MCF 10A (cell line): ENCODE results near the gene CACNG6. TPM values are rescaled to one million over a fixed set of nuclear protein-coding genes. Genes with fewer than 3 reads are reported as not detected.

Experiments
- BruUV-seq: library from RNA; stranded (reverse); fragments of 400-500 nt; replicated peaks from 2 replicates; lab custom pipeline; 2021; lab: Mats Ljungman, UMichigan
- CTCF ChIA-PET: fragments of 300-600 bp; sonication (Branson Sonifier 250); formaldehyde crosslinking; extraction: SDS; loops from one replicate; lab custom pipeline; 2021; ENCODE audit warnings: antibody characterized with exemption, inconsistent platforms; lab: Yijun Ruan, JAX
- POLR2A ChIA-PET: fragments of 300-600, 350-650 bp; sonication (Branson Sonifier 250); formaldehyde crosslinking; extraction: SDS; loops from one replicate; lab custom pipeline; 2020; ENCODE audit warnings: antibody characterized with exemption, inconsistent platforms; lab: Yijun Ruan, JAX
- DNase-seq: peaks from one replicate; pipeline ENCODE4 v3.0.0-alpha.2; 2018; ENCODE audit not compliant: unreplicated experiment
- H3K27ac Mint-ChIP-seq: one replicate; pipeline ENCODE4 v1.8.0; 2022; ENCODE audit warnings: mild to moderate bottlenecking, low read depth, mixed read lengths; ENCODE audit not compliant: unreplicated experiment
- H3K27me3 Mint-ChIP-seq: one replicate; pipeline ENCODE4 v1.8.0; 2022; ENCODE audit warnings: mixed read lengths; ENCODE audit not compliant: insufficient read depth, unreplicated experiment
- H3K36me3 Mint-ChIP-seq: one replicate; pipeline ENCODE4 v1.8.0; 2022; ENCODE audit warnings: mild to moderate bottlenecking, moderate library complexity, mixed read lengths; ENCODE audit not compliant: insufficient read depth, unreplicated experiment
- H3K4me1 Mint-ChIP-seq: one replicate; pipeline ENCODE4 v1.8.0; 2022; ENCODE audit warnings: mixed read lengths; ENCODE audit not compliant: insufficient read depth, unreplicated experiment
- H3K4me3 Mint-ChIP-seq: one replicate; pipeline ENCODE4 v1.8.0; 2022; ENCODE audit warnings: mild to moderate bottlenecking, moderate library complexity, mixed read lengths; ENCODE audit not compliant: unreplicated experiment
- H3K9me3 Mint-ChIP-seq: one replicate; pipeline ENCODE4 v1.8.0; 2022; ENCODE audit warnings: mixed read lengths; ENCODE audit not compliant: unreplicated experiment
- CTCF ChIP-seq: fragments of 200-600 bp; IDR thresholded peaks from one replicate; pipeline ENCODE4 v1.8.0; 2022; ENCODE audit warnings: antibody characterized with exemption, mild to moderate bottlenecking; ENCODE audit not compliant: unreplicated experiment
- intact Hi-C: fragments of 100-400 bp; cut with micrococcal nuclease; formaldehyde crosslinking; loops from 2 replicates; pipeline ENCODE4 v1.14.1; 2022
- total RNA-seq: library from RNA; stranded (reverse); gene quantifications from 2 replicates; pipeline ENCODE4 v1.2.3, GENCODE V29; 2022

The CACNG6 gene
- total RNA-seq, 1 experiment from 2014 or later: not detected

- no peak for TF ChIP-seq CTCF
- BruUV-seq: no TSS peak
- no peaks in the 10 kb centered on the region for H3K4me1 Mint-ChIP-seq
- H3K36me3 Mint-ChIP-seq: no peaks in the 10 kb centered on the region
- no peak overlapping the region for H3K4me3 Mint-ChIP-seq
- POLR2A ChIA-PET: no interaction called here
- no peaks in the 10 kb centered on the region for H3K9me3 Mint-ChIP-seq
- no peak overlapping the region for H3K27ac Mint-ChIP-seq
- CTCF ChIA-PET: interaction anchor here (0.6 to 1.1 kb wide), 2 partner anchors 159 to 690 kb away, joined by 3 read pairs; no protein-coding TSS in a partner anchor
- H3K27me3 Mint-ChIP-seq: no peaks in the 10 kb centered on the region
- no peak for DNase-seq
- intact Hi-C loops: no loop called here
Measured at GRCh38 chr19:53951436-53951835, 40.0 kb upstream of the CACNG6 start.

GRCh38 chr19:53951947-53952346 is 39.5 kb upstream of the CACNG6 start:
- no peak overlapping the region for H3K27ac Mint-ChIP-seq
- no peaks in the 10 kb centered on the region for H3K9me3 Mint-ChIP-seq
- ChIA-PET CTCF (interaction anchor here (1.1 to 1.5 kb wide), 2 partner anchors 159 kb away, joined by 3 to 4 read pairs; no protein-coding TSS in a partner anchor), POLR2A (no interaction called here)
- no peak for DNase-seq
- intact Hi-C loops: no loop called here
- H3K27me3 Mint-ChIP-seq: peaks cover 4% of the 10 kb centered on the region
- no peaks in the 10 kb centered on the region for H3K4me1 Mint-ChIP-seq
- H3K36me3 Mint-ChIP-seq: no peaks in the 10 kb centered on the region
- BruUV-seq: no TSS peak
- no peak for TF ChIP-seq CTCF
- no peak overlapping the region for H3K4me3 Mint-ChIP-seq

- POLR2A ChIA-PET: no interaction called here
- Mint-ChIP-seq H3K4me1 (no peaks in the 10 kb centered on the region), H3K27ac (no peak overlapping the region), H3K9me3 (no peaks in the 10 kb centered on the region), H3K36me3 (no peaks in the 10 kb centered on the region), H3K27me3 (peaks cover 18% of the 10 kb centered on the region), H3K4me3 (no peak overlapping the region)
- no peak for TF ChIP-seq CTCF
- CTCF ChIA-PET: interaction anchor here (0.6 kb wide), 1 partner anchor 41 kb away, joined by 3 read pairs; no protein-coding TSS in a partner anchor
- DNase-seq: no peak
- intact Hi-C loops: no loop called here
- no TSS peak for BruUV-seq
Measured at GRCh38 chr19:53953383-53953782, 38.1 kb upstream of the CACNG6 start.

- Mint-ChIP-seq H3K9me3 (no peaks in the 10 kb centered on the region), H3K4me3 (no peak overlapping the region), H3K36me3 (no peaks in the 10 kb centered on the region), H3K27me3 (peaks cover 58% of the 10 kb centered on the region), H3K27ac (no peak overlapping the region), H3K4me1 (peaks cover 5% of the 10 kb centered on the region)
- CTCF ChIA-PET: interaction anchor here (0.8 kb wide), 1 partner anchor 65 kb away, joined by 3 read pairs; no protein-coding TSS in a partner anchor
- no TSS peak for BruUV-seq
- no peak for TF ChIP-seq CTCF
- POLR2A ChIA-PET: no interaction called here
- intact Hi-C loops: no loop called here
- no peak for DNase-seq
Measured at GRCh38 chr19:53957448-53958167, 33.8 kb upstream of the CACNG6 start.
